Stimulated activated effector memory CD8-positive, alpha-beta T cell treated with anti-CD3 and anti-CD28 coated beads, Interleukin-12 subunit alpha, Interleukin-12 subunit beta, amount 100 ng/mL, for 72 hours (primary cell): ENCODE measurements around the gene SPTA1.

Experiments used
- ATAC-seq: fragments of 150-1000 bp; cut with Tn5 transposase; 2 replicates; pipeline ENCODE4 v1.10.0; 2021
- DNase-seq, 2 donors: peaks; one replicate each; pipeline ENCODE4 v3.0.0; 2021 to 2022; ENCODE audit warnings: low spot score in 2 of 2
- H3K27ac Mint-ChIP-seq: one replicate; pipeline ENCODE4 v1.8.0; 2022; ENCODE audit warnings: mild to moderate bottlenecking, mixed read lengths
- H3K36me3 Mint-ChIP-seq: one replicate; pipeline ENCODE4 v1.8.0; 2022; ENCODE audit warnings: mild to moderate bottlenecking, mixed read lengths
- H3K4me1 Mint-ChIP-seq: one replicate; pipeline ENCODE4 v1.8.0; 2022; ENCODE audit warnings: mixed read lengths
- H3K4me3 Mint-ChIP-seq: one replicate; pipeline ENCODE4 v1.8.0; 2022; ENCODE audit warnings: mild to moderate bottlenecking, mixed read lengths
- H3K9me3 Mint-ChIP-seq: one replicate; pipeline ENCODE4 v1.8.0; 2022; ENCODE audit warnings: mixed read lengths

Gene SPTA1

GRCh38 chr1:158564608-158565007 is 121.9 kb downstream of the SPTA1 start:
- Mint-ChIP-seq H3K4me3 (no peak overlapping the region), H3K27ac (no peak overlapping the region), H3K4me1 (no peaks in the 10 kb centered on the region), H3K9me3 (no peaks in the 10 kb centered on the region), H3K36me3 (no peaks in the 10 kb centered on the region)
- DNase-seq (no peak), ATAC-seq (no peak)

GRCh38 chr1:158563853-158564252 is 122.7 kb downstream of the SPTA1 start:
- H3K36me3 Mint-ChIP-seq = no peaks in the 10 kb centered on the region
- no peaks in the 10 kb centered on the region for H3K4me1 Mint-ChIP-seq
- no peak overlapping the region for H3K4me3 Mint-ChIP-seq
- no peaks in the 10 kb centered on the region for H3K9me3 Mint-ChIP-seq
- ATAC-seq (no peak), DNase-seq (no peak)
- no peak overlapping the region for H3K27ac Mint-ChIP-seq
